GM19239 (cell line): ENCODE data around the gene RAD50.

Experiments
- DNase-seq: peaks from one replicate; pipeline ENCODE4 v3.0.0; 2011; ENCODE audit warnings: low spot score; ENCODE audit not compliant: insufficient read length
- FAIRE-seq: peaks from 2 replicates; lab custom pipeline; 2011; peaks lifted over from hg19 to GRCh38; lab: Jason Lieb, UNC

RAD50 gene

DNA sequence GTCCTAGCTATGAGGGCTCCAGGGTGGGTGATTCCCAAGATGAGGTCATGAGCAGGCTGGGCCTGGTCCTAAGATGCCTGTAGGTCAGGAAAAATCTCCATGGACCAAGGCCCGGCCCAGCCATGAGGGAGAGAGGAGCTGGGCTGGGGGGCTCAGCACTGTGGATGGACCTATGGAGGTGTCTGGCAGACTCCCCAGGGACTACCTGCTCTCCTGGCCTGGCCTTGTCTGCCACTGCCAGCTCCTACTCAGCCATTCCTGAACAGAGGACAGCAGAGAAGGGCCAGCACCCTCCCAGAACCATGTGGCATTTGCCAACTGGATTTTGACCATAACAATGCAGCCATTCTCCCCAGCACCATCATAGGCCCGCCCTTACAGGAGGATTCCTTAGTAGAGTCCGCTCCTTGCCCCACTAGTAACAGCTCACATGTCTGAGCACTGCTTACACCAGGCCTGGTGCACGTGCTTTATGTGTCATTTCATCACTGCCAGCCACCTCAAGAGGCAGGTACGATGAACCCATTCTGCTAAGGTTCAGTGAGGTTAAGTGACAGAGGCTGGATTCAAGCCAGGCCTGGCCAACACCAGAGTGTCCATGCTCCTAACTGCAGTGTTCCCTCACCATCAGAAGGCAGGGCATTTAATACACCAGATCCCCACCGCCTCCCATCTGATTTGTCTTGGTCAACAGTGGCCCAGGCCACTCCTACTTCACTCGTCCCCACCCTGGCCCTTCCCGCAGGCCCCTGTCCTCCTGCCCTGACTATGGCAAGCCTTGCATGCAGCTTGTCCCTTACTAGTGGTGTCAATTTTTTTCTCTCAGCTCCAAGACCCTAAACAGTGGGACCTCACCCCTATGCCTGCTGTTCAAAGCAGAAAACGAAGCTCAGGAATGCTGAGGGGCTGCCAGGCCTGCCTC, 101.9 kb downstream of the RAD50 start:
- DNase-seq (no peak), FAIRE-seq (no peak)

DNA sequence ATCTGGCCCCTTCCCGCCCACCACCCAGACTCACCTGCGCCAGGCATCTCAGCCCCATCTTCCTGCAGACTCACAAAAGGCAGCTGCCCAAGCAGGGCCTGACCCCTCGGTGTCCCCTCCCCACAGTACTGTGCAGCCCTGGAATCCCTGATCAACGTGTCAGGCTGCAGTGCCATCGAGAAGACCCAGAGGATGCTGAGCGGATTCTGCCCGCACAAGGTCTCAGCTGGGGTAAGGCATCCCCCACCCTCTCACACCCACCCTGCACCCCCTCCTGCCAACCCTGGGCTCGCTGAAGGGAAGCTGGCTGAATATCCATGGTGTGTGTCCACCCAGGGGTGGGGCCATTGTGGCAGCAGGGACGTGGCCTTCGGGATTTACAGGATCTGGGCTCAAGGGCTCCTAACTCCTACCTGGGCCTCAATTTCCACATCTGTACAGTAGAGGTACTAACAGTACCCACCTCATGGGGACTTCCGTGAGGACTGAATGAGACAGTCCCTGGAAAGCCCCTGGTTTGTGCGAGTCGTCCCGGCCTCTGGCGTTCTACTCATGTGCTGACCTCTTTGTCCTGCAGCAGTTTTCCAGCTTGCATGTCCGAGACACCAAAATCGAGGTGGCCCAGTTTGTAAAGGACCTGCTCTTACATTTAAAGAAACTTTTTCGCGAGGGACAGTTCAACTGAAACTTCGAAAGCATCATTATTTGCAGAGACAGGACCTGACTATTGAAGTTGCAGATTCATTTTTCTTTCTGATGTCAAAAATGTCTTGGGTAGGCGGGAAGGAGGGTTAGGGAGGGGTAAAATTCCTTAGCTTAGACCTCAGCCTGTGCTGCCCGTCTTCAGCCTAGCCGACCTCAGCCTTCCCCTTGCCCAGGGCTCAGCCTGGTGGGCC, 103.1 kb downstream of the RAD50 start:
- no peak for FAIRE-seq
- no peak for DNase-seq

DNA sequence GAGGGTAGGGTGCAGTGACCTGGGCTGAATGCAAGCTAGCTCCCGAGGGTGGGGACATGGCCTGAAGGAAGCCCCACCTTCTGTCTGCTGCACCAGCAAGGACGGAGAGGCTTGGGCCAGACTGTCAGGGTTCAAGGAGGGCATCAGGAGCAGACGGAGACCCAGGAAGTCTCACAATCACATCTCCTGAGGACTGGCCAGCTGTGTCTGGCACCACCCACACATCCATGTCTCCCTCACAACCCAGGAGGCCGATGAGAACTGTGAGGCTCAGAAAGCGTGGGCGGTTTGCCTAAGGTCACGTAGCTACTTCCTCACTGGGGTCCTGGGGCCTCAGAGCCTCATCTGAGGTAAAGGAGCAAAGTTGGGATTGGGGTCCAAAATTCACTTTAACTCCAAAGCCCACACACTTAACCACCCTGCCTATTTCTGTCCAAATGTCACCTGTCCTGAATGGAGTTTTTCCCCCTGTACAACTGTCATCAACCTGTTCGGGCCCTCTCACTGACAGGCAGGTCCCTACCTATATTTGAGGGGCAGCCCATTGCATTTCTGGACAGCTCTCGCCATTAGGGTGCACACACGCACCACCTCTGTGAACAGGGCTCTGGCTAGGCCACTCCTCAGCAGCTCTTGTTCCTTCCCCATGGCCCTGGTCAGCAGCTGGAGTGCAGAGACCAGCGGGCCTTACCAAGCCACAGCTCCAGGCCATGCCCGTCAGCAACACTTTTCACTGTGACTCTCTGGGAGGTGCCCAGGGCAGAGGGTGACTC, 104.6 kb downstream of the RAD50 start:
- FAIRE-seq = peak; percentile 83
- DNase-seq = no peak

DNA sequence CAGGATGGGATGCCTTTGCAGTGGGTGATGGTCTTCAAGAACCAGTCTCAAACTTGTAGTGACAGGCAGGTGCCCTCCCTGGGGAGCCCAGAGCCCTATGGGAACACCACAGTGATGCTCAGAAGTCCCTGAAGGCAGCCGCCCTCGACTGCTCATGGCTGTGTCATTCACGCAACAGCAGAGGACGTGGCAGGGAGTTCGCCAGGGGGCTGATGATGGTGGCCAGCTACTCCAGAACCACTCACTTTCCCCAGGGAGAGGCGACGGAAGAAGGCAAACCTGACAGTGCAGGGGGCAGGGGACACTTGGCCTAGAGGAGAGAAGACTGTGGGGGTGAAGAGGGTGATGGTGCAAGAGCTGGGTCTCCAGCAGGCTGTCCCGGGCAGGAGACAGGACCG, 105.2 kb downstream of the RAD50 start:
- DNase-seq (no peak), FAIRE-seq (peak; percentile 68)

DNA sequence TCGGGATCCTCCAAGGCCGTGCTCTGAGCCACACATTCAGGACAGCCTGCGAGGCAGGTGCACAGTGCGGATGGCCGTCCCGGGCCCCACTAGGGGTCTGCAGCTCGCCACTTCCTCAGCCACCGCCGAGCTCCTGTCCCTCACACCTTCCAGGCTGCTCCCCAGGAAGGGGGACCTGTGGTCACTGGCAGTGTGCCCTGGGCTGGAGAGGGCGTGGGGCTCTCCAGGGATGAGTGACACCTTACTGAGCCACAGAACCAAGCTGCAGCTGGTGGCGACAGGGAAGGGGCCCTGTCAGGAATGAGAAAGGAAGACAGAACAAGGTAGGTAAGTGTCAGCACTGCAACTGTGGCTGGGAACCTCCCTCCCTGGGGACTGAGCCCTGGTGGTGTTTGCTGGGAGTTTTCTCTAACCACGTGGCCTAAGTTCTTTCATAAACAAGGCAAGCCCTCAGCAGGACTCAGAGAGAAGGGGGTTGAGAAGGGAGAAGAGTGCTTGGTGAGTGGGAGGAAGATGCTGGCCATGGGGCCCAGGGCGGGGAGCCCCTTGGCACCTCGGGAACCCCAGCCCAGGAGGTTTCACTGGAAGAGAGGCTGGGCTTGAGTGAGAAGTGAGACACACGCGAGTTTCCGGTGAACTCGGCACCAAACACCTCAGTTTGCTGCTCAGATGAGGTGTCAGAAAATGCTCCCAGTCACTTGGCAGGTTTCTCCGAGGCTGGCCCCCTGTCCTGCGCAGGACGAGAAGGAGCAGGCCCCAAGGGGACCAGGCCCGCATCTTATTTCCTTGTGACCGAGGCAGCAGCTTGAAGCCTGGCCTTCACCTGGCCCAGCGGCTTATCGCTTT, 106.4 kb downstream of the RAD50 start:
- FAIRE-seq = peak; percentile 97

DNA sequence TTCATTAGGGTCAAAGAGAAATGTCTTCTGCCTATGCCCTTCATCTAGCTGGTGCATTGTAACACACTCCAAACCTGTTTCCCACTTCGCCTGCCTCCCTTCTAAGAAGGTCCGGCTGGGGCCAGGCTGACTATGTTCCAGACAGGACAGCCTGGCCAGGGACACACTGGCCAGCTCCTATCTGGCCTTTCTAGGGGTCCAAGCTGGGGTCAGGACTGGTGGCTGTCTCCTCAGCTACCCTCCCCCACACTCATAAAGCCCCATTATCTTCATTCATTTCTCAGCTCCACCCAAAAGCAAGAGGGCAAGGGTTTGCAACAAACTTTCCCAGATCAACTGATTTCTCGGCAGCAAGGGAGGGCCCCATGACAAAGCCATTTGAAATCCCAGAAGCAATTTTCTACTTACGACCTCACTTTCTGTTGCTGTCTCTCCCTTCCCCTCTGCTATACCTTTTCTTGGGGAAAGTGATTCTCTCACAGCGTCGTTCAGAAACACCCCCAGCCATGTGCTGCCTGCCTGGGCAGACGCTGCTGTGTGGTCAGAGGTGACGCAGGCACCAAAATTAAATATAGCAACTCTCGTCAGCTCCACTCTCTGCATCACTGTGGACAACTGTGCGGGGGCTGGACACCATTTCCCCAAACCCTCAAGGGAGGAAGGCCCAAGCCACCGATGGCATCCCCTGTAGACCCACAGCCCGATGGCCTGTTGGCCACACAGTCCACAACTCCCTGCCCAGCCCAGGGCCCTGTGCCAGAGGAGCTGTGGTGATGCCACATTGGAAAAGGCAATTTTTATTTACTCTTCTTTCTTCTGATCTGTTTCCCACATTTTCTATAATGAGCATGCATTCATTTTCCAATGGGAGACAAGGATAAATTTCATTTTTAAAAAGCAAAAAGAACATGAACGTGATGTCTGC, 107.3 kb downstream of the RAD50 start:
- peak; percentile 93 for FAIRE-seq
- DNase-seq = peak; percentile 69

More for the DNA sequence above, 106.4 kb downstream of the RAD50 start:
- DNase-seq = peak; percentile 71

DNA sequence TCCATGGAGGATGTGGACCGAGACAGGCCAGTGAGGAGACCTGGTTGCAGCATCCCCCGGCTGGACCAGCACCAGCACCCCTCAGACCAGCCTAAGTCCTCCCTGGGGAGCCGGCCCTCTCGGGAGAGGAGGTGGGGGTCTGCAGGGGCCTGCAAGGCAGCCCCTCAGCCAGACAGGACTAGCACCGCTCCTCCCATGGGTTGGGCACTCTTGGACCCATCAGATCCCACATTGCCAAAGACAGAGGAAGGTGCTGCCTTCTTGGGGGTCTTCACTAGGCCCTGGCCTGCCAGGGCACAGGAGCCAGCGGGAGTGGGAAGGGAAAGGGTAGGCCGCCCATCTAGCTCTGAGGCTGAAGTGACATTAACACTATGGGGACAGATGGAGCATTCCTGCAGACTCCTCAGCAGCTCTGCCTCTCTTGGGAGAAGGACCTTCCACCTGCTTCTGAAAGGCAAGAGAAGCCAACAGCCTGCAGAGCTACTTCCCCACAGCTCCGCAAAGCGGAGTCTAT, 108.0 kb downstream of the RAD50 start:
- FAIRE-seq (no peak), DNase-seq (no peak)

DNA sequence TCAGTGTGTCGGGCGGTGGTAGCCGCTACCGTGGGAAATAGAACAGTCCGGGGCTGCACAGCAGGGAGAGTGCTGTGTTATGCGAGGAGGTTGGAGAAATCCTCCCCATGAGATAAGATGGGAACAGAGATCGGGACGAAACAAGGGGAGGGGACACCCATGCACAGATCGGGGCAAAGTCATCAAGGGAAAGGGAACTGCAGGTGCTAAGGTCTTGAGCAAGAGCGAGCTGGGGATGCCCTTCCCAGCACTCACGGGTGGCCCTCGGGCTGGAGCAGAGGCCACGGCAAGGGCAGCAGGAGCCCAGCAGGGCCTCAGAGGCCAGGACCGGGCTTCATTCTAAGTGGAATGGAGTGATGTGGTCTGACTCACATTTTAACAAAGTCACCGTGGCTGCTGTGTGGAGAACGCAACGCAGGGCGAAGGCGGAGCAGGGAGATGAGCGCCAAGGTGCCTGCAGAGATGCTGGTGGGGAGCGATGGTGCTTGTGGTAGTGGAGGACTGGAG, 108.8 kb downstream of the RAD50 start:
- no peak for DNase-seq
- no peak for FAIRE-seq

DNA sequence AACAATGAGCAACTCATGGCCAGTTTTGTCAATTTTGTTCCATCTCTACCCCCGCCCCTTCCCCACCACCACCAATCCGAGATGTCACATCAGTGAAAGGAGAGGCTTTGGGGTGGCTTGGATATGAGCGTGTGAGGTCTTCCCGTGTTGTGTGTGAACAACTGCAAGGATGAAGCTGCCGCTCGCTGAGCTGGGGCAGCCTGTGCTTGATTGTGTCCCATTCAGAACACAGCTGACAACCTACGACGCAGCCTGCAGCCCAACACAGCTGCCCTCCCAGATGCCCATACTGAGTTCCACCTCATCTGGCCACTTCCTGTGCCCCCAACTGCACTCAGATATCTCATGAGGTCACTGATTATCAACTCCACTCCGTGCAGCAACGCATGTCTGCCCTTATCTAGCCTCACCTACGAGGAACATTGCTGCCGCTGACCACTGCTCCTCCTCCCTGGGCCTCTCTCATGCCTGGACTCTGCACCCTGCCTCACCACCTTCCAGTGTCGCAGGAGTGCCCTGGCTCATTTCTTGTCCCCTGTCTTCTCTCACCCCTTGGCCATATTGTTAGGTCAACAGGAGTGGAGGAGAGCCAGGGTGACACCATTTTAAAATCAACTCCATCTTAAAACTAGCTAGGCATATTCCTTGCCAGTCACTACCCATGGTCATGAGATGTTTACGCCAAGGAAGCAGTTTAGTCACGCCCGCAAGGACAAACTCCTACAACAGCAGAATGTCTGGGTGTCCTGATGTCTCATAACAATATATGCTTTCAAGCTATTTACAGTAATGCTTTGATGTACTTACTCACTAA, 109.7 kb downstream of the RAD50 start:
- FAIRE-seq = no peak
- DNase-seq = no peak

DNA sequence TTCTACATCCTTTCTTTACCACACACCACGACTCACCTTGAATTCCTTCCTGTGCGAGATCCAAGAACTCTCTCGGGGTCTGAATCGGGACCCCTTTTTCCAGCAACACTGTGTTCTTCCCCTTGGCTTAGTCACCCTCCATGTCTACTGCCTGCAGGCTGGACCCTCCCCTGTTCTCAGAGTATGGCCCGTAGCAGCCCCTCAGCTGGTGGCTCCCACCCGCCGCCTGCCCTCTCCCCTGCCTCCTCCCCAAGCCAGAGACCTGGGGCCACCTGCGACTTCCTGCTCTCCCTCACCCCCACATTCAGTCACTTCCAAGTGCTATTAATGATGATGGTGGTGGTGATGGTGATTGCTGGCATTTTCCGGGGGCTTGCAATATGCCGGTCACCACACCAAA, 110.5 kb downstream of the RAD50 start:
- FAIRE-seq = no peak
- DNase-seq = no peak

DNA sequence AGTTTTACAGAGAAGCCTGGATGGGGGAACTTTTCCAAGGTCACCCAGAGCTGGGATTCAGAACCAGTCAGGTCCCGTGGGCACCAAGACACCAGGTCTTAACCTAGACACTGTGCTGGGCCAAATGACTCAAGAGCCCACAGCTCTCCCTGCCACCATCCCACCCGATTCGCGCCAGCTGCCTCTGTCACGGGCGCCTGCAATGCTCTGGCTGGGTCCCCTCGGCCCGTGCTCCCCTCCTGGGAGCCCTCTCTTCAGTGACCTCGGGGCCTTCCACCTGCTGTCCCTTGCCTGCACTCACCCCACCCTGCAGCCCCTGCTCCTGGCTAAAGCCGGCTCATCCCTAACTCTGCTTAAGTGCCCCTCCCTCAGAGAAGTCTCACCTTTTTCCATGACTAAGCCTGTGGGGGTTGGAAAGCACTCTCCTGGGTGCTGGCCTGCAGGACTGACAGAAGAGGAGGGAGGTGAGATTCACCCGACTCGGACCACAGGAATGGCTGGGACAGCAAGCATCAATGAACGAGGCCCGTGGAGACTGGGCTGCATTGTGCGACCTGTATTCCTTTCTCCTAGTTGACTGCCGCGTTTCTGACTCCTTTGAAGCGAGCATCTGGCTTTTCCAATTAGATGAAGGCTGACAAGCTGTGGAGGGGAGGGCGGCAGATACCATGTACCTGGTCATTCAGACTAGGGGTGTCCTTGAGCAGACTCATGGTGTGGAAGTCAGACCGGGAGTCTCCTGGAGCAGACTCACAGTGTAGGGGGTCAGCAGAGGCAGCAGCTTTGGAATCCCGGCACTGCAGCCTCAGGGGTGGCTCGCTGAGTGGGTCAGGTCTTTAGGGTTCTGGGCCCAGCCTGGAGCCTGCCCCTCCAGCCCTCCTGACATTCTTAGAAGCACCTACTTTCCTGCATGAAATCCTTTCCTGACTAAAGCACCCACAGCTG, 111.3 kb downstream of the RAD50 start:
- FAIRE-seq (no peak), DNase-seq (no peak)

DNA sequence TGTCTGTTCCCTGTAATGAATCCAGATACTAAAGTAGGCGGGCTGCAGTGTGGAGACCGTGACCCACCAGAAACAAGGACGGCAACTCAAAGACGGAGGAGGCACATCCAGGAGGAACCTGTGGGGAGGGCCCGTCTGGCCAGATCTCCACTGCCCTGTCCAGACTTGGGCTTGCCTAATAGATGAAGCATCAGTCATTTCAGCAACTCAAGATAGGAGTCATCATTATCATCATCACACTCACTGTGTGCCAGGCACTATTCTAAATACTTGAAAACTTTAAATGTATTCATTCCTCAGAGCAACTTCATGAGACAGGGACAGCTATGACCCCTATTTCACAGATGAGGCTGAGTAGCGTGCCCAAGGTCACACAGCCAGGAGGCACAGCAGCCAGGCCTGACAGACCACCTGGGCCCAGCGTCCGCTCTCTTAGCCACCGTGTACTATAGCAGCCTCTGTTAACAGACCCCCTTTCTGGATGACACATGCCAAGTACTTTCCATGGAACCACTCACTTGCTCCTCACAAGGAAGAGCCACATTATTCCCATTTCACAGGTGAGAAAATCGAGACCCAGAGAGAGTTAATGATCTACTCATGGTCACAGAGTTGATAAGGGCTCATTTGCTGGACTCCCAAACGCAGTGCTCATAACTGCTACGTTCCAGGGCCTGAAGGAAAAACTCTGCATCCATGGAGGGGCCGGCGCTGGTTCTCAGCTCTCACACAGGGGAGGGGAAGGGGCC, 112.1 kb downstream of the RAD50 start:
- FAIRE-seq (no peak), DNase-seq (no peak)

DNA sequence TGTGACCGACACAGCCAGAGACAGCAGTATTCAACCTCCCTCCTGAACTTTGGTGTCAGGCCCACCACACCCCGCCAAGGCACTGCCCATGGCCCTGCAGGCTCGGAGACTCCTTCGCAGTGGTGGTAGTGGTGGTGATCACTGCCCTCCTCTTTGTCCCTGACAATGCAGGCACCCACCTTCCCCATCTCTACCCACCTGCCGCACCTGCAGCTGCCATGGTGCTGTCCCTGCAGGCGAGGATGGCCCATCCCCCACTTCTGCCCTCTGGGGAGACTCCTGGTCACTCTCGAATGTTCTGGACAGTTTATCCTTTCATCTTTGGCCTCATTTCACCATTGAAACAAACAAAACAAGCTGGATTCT, 112.7 kb downstream of the RAD50 start:
- DNase-seq (no peak), FAIRE-seq (no peak)

DNA sequence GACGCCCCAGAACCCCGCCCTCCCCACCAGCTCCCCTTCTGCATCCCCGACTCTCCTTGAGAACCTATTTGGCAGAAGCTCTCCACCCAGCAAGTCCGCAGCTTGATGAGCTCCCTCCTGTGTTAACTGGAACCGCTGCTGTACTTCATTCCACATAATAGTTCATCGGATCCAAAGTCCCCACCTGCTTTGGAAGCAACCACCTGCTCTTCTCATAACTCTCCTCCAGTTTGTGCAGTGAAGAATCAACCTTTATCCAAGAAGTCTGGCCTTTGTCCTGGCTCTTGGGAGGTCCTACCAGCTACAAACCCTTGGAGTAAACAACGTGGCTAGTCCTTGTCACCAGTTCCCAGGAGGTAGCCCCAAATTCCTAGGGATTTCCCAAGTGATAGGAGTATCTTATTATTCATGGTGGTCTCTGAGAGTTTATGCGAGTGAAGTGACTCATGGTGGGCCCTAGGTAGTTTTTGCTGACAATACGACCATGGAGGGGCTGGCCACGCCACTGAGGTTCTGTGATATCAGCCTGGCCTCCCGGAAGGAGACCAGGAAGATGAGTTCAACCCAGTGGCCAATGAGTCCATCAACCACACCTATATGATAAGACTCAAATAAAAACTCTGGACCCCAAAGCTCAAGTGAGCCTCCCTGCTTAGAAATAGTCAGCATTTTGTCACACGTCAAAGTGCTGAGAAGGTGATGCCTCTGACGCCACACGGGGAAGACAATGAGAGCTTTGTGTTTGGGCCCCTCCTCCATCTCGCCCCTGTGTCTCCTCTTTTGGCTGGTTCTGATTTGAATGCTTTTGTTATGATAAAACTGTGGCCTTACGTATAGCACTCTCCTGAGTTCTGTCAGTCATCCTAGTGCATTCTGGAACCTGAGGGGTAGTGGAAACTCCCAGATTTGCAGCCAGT, 113.4 kb downstream of the RAD50 start:
- DNase-seq (no peak), FAIRE-seq (no peak)
